Caco-2 (cell line): ENCODE data around the gene FAHD1. TPM values are rescaled to one million over a fixed set of nuclear protein-coding genes. Genes with fewer than 3 reads are reported as not detected.

Source experiments
- BruUV-seq: library from RNA; stranded (reverse); fragments of 400-500 nt; replicated peaks from 2 replicates; lab custom pipeline; 2021; lab: Mats Ljungman, UMichigan
- CTCF ChIA-PET: fragments of 300-600 bp; sonication (Branson Sonifier 250); formaldehyde crosslinking; loops from one replicate; lab custom pipeline; 2022; ENCODE audit warnings: antibody characterized with exemption; lab: Charles Lee
- POLR2A ChIA-PET: fragments of 300-600 bp; sonication (Branson Sonifier 250); formaldehyde crosslinking; loops from one replicate; lab custom pipeline; 2022; ENCODE audit warnings: antibody characterized with exemption; lab: Charles Lee
- DNase-seq, 2 experiments: peaks; one replicate each; pipeline versions ENCODE4 v3.0.0 to v3.0.0-alpha.2; 2020 to 2022
- H3K27me3 ChIP-seq: replicated peaks from 2 replicates; pipeline ENCODE4 v1.6.0; 2011; ENCODE audit warnings: low read length; ENCODE audit not compliant: control insufficient read depth, insufficient read depth
- H3K36me3 ChIP-seq: 2 replicates; pipeline ENCODE4 v1.5.1; 2011; ENCODE audit warnings: low read length; ENCODE audit not compliant: control insufficient read depth, insufficient read depth
- H3K4me1 ChIP-seq: fragments of 250-450 bp; sonication (Bioruptor Pico); 2 replicates; pipeline ENCODE4 v1.5.1; 2020; ENCODE audit warnings: mild to moderate bottlenecking
- H3K4me3 ChIP-seq: 2 replicates; pipeline ENCODE4 v1.5.1; 2011; ENCODE audit warnings: low read depth, mild to moderate bottlenecking, control low read depth, low read length
- H3K9me3 ChIP-seq: fragments of 250-450 bp; sonication (Bioruptor Pico); 2 replicates; pipeline ENCODE4 v1.5.1; 2020; ENCODE audit warnings: mild to moderate bottlenecking, moderate library complexity
- H3K27ac Mint-ChIP-seq: one replicate; pipeline ENCODE4 v1.8.0; 2022; ENCODE audit warnings: mixed read lengths; ENCODE audit not compliant: unreplicated experiment
- H3K27me3 Mint-ChIP-seq: one replicate; pipeline ENCODE4 v1.8.0; 2022; ENCODE audit warnings: mixed read lengths; ENCODE audit not compliant: insufficient read depth, unreplicated experiment
- H3K36me3 Mint-ChIP-seq: one replicate; pipeline ENCODE4 v1.8.0; 2022; ENCODE audit warnings: mild to moderate bottlenecking, mixed read lengths; ENCODE audit not compliant: insufficient read depth, unreplicated experiment
- H3K4me1 Mint-ChIP-seq: one replicate; pipeline ENCODE4 v1.8.0; 2022; ENCODE audit warnings: low read depth, mixed read lengths; ENCODE audit not compliant: unreplicated experiment
- H3K4me3 Mint-ChIP-seq: one replicate; pipeline ENCODE4 v1.8.0; 2022; ENCODE audit warnings: mild to moderate bottlenecking, moderate library complexity, mixed read lengths; ENCODE audit not compliant: unreplicated experiment
- H3K9me3 Mint-ChIP-seq: one replicate; pipeline ENCODE4 v1.8.0; 2022; ENCODE audit warnings: mixed read lengths; ENCODE audit not compliant: unreplicated experiment
- intact Hi-C: fragments of 100-400 bp; cut with micrococcal nuclease; formaldehyde crosslinking; loops from one replicate; pipeline ENCODE4 v1.10.0; 2022; ENCODE audit not compliant: unreplicated experiment
- total RNA-seq: library from RNA; stranded (reverse); gene quantifications from 2 replicates; pipeline ENCODE4 v1.2.3, GENCODE V29; 2022
- TF ChIP-seq, protein P1 (sequence below), 2 experiments: fragments of 200-600 bp in 1 of 2; IDR thresholded peaks; 1 replicate in 1 of 2; 2 replicates in 1 of 2; pipeline versions ENCODE4 v1.5.1 to v1.8.0; 2011 to 2022; ENCODE audit warnings: antibody characterized with exemption in 1 of 2, control low read depth in 1 of 2, inconsistent platforms in 1 of 2, low read depth in 1 of 2, low read length in 1 of 2, mild to moderate bottlenecking in 1 of 2, moderate library complexity in 1 of 2; ENCODE audit not compliant: insufficient read depth in 1 of 2, severe bottlenecking in 1 of 2, unreplicated experiment in 1 of 2

FAHD1 gene
- total RNA-seq, 1 experiment from 2014 or later: 16.5 TPM

GRCh38 chr16:1828645-1829410 is 1.8 kb downstream of the FAHD1 start:
- peak overlapping the region; percentile 87 for H3K4me3 Mint-ChIP-seq
- TF ChIP-seq, protein P1, sequence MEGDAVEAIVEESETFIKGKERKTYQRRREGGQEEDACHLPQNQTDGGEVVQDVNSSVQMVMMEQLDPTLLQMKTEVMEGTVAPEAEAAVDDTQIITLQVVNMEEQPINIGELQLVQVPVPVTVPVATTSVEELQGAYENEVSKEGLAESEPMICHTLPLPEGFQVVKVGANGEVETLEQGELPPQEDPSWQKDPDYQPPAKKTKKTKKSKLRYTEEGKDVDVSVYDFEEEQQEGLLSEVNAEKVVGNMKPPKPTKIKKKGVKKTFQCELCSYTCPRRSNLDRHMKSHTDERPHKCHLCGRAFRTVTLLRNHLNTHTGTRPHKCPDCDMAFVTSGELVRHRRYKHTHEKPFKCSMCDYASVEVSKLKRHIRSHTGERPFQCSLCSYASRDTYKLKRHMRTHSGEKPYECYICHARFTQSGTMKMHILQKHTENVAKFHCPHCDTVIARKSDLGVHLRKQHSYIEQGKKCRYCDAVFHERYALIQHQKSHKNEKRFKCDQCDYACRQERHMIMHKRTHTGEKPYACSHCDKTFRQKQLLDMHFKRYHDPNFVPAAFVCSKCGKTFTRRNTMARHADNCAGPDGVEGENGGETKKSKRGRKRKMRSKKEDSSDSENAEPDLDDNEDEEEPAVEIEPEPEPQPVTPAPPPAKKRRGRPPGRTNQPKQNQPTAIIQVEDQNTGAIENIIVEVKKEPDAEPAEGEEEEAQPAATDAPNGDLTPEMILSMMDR (IDR thresholded peaks at IDR 0.05; ENCODE audit: insufficient read depth in 1 of 2, low read depth in 1 of 2, low read length in 1 of 2, severe bottlenecking in 1 of 2, unreplicated experiment in 1 of 2): no peak
- Histone ChIP-seq H3K27me3 (no peaks in the 10 kb centered on the region), H3K9me3 (no peaks in the 10 kb centered on the region), H3K36me3 (no peaks in the 10 kb centered on the region), H3K4me1 (peaks cover 13% of the 10 kb centered on the region; the same call in 1 of the 2 replicates), H3K4me3 (peak overlapping the region; percentile 76)
- H3K9me3 Mint-ChIP-seq: no peaks in the 10 kb centered on the region
- peaks cover 10% of the 10 kb centered on the region for H3K36me3 Mint-ChIP-seq
- BruUV-seq: no TSS peak
- no peaks in the 10 kb centered on the region for H3K4me1 Mint-ChIP-seq
- H3K27me3 Mint-ChIP-seq: no peaks in the 10 kb centered on the region
- CTCF ChIA-PET: no interaction called here
- H3K27ac Mint-ChIP-seq: no peak overlapping the region
- POLR2A ChIA-PET: no interaction called here
- intact Hi-C loops: no loop called here
- peak in 1 of 2 experiments; percentile 38 for DNase-seq

DNA sequence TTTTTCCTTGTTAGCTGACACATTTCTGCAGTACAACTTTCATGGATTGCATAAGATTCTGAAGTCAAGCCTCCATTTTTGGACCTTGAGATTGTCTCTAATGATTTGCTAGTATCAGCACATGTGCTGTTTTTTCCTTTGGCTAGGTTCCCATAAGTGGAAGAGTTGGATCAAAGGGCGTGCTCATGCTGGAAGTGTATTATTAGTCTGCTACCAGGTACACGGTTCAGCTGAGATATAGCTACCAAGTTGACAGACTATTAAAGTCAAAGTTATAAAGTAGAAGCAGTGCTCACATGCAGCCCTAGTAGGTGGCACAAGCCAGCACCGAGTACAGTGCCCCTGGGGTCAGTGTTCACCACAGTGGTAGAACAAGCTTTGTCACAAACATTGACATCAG is 3.2 kb downstream of the FAHD1 start:
- BruUV-seq: no TSS peak
- Histone ChIP-seq H3K27me3 (no peaks in the 10 kb centered on the region), H3K4me3 (no peak overlapping the region), H3K9me3 (no peaks in the 10 kb centered on the region), H3K36me3 (no peaks in the 10 kb centered on the region), H3K4me1 (peaks cover 13% of the 10 kb centered on the region; the same call in 1 of the 2 replicates)
- POLR2A ChIA-PET: interaction anchor here (0.6 kb wide), 1 partner anchor 111 kb away, joined by 6 read pairs; no protein-coding TSS in a partner anchor
- CTCF ChIA-PET: no interaction called here
- no peak overlapping the region for H3K4me3 Mint-ChIP-seq
- intact Hi-C loops: no loop called here
- H3K27ac Mint-ChIP-seq: no peak overlapping the region
- H3K36me3 Mint-ChIP-seq: peaks cover 10% of the 10 kb centered on the region
- no peaks in the 10 kb centered on the region for H3K27me3 Mint-ChIP-seq
- DNase-seq: no peak
- TF ChIP-seq, protein P1 (IDR thresholded peaks at IDR 0.05; ENCODE audit: insufficient read depth in 1 of 2, low read depth in 1 of 2, low read length in 1 of 2, severe bottlenecking in 1 of 2, unreplicated experiment in 1 of 2): no peak
- H3K9me3 Mint-ChIP-seq: no peaks in the 10 kb centered on the region
- no peaks in the 10 kb centered on the region for H3K4me1 Mint-ChIP-seq

DNA sequence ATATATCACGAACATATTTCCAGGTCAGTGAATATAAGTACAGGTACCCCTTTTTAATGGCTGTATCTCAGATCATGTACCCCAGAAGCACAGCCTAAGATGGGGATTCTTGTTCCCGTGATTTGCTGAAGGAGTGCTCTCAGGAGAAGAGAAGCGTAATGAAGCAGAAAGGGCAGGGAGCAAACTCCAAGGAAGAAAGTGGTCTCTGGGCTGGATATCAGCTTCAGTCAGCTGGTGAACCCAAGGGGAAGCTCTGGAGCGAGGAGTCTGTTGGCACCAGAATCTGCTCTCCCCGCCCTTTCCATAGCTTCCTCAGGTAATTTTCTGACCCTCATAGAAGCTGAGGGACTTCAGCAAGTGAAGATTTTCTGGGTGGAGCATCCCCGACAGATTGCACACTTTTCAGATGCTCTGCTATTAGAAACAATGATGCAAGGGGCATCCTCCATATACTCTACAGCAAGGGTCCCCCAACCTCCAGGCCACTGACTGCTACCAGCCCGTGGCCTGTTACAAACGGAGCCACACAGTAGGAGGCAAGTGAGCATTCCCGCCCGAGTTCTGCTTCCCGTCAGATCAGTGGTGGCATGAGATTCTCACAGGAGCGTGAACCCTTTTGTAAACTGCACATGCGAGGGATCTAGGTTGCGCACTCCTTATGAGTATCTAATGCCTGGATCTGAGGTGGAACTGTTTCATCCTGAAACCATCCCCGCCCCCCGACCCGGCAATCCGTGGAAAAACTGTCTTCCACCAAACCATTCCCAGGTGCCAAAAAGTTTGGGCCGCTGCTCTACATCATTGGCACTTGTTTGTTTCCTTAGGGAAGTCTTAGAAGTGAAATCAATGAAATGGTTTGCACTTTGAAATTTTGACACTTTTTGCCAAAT is 4.4 kb downstream of the FAHD1 start:
- intact Hi-C loops: no loop called here
- no peaks in the 10 kb centered on the region for H3K9me3 ChIP-seq
- CTCF ChIA-PET: no interaction called here
- TF ChIP-seq, protein P1 (IDR thresholded peaks at IDR 0.05; ENCODE audit: insufficient read depth in 1 of 2, low read depth in 1 of 2, low read length in 1 of 2, severe bottlenecking in 1 of 2, unreplicated experiment in 1 of 2): no peak
- H3K4me1 ChIP-seq: peaks cover 13% of the 10 kb centered on the region; the same call in 1 of the 2 replicates
- no peak overlapping the region for H3K27ac Mint-ChIP-seq
- H3K4me1 Mint-ChIP-seq: no peaks in the 10 kb centered on the region
- H3K36me3 Mint-ChIP-seq: peaks cover 10% of the 10 kb centered on the region
- no peak for DNase-seq
- no peaks in the 10 kb centered on the region for H3K27me3 ChIP-seq
- H3K4me3 Mint-ChIP-seq: no peak overlapping the region
- POLR2A ChIA-PET: no interaction called here
- no peak overlapping the region for H3K4me3 ChIP-seq
- H3K36me3 ChIP-seq: no peaks in the 10 kb centered on the region
- no peaks in the 10 kb centered on the region for H3K9me3 Mint-ChIP-seq
- BruUV-seq: no TSS peak
- H3K27me3 Mint-ChIP-seq: no peaks in the 10 kb centered on the region
